HG03196 (cell line): ENCODE data around the gene SLC30A2.
A peak's percentile ranks its signal among the peaks of the same experiment; 100 is the strongest.

Experiments
- ATAC-seq: cut with Tn5 transposase; IDR thresholded peaks from one replicate; pipeline ENCODE4 v1.9.1; 2021; ENCODE audit not compliant: unreplicated experiment

The SLC30A2 gene

DNA sequence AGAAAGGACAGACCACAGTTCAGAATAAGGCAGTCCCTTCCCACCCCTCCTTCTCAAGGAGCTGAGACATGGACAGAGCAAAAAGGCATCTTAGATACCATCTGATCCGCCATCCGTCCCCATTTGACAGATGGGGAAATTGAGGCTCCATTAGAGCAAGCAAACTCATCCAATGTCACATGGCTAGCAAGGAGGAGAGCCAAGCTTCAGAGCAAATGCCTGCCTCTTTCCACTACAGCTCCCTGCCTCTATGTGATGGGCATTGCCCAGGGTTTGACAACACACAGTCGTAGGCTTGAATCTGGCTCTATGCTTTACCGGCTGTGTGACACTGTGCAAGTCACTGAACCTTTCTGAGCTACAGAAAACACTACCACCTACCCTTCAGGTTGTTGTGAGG is 3.9 kb downstream of the SLC30A2 start:
- no peak for ATAC-seq

DNA sequence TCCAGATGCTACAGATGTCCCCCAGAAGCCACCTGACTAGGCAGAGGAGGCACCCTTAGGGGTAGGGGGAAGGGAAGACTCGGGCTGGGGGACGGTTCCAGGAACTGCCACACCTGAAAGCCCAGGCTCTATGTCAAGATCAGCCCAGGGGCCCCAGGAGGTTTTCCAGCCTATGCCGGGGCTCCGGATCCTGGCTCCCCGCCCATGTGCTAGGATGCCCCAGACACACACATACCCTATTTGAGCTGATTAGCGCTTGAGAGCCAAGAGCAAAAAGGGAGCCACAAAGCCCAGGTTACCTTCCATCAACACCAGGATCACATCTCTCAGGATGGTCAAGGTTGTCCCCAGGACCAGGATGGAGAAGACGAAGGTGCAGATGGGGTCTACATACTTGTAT is 4.5 kb downstream of the SLC30A2 start:
- ATAC-seq, result no peak

DNA sequence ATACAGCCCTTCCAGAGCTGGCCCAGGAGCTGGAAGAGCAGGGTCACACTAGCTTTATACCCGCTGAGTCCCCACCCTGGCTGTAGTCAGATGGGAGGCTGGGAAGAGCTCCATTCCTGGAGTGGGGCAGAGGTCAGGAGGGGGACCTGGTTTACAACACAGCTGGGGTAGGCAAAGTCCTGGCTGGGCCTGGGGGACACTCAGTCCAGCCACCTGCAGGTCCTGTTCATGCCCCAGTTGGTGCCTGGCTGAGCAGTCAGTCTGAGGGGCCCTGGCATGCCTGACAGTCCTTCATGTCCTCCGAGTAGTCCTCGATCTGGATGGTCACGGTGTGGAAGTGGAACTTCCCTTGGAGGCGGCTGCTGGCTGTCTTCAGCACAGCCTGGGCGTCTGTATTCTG is 7.0 kb downstream of the SLC30A2 start:
- ATAC-seq, result no peak

DNA sequence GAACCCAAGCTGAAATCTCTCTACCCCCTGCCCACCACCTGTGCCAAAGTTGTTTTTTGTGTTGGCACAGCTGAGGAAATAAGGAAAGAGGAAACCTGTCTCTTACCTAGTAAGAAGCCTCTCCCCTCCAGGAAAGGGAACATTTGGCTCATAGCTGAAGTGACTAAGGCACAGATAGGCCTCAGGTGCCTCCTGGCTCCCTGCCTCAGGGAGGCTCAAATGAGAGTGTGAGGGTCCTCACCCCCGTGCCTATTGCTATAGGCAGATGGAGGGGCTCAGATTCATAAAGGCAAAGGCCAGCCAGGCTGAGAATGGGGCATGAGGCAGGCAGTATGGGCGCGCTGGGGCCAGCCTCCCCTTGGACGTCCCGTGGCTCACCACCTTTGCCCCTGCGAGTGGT is 7.4 kb downstream of the SLC30A2 start:
- no peak for ATAC-seq

DNA sequence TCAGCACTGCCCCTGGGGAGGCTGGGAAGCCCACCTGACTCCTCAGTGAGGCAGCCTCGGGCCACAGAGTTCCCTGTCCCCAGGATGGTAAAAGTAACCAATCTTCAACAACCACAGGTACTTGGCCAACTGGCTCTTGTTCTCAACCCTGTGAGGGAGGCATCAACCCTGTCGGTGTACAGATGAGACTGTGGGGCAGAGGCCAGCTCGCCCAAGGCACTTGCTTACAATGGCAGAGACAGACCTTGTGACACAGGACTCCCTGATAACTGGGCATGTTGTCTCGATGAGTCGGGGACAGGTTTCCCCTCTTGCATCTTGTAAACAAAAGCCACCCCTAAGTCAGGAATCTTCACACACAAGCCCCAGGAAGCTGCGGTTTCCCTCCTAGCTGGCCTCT is 8.0 kb downstream of the SLC30A2 start:
- no peak for ATAC-seq

DNA sequence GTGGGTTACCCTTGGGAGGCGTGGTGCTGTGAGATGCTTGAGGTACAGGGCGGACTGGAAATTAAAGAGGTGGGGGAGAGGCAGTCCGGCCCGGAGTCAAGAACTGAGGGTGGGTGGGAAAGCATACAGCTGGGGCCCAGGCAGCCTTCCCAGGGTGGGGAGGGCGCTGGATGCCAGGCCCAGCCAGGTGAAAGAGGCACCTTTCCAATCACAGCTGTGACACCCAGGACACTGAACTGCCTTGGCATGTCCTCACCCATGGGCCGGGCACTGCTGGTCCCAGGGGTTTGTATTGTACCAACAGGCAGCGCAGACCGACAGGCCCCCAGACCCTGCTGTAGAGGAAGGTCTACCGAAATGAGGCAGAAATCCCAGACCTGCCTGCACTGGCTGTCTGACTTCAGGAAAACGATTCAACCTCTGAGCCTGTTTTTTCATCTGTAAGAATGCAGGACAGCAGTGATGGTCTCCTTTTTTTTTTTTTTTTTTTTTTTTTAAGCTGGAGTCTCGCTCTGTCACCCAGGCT is 9.1 kb downstream of the SLC30A2 start:
- no peak for ATAC-seq

DNA sequence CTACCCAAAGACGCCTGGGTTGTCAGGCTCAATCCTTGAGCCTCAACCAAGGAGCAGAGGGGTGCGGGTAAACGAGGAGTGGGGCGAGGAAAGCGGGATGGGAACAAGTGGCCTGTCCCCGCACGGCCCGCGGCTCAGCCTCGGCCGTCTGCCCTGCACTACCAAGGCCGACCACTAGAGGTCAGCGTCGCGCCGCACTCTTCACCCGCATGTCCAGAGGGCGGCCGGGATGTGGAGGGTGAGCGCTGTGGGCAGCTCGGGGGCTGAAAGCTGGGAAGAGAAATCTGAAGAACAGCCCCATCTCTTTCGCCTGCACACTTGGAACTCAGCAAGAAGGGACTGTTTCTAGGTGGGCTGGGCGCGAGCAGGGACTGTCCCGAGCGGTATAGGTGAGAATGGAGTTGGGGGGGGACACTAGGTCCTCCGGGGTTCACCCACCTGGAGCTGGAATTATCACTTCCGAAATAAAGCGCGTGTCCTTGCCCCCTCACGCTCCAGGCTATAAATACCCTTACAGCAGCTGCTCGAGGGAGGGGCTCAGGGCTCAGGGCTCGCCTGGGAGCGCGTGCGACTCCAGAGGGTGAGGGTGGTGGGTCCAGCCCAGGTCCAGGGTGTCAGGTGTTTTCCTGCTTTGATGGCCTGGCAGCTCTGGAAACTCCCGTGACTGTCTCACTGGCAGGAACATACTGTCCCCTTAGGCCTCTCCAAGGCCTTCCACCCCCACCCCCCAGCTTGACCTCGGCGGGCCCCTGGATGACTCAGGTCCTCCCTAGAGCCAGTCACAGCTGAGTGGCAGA is 9.8 kb downstream of the SLC30A2 start:
- peak; percentile 72 for ATAC-seq

DNA sequence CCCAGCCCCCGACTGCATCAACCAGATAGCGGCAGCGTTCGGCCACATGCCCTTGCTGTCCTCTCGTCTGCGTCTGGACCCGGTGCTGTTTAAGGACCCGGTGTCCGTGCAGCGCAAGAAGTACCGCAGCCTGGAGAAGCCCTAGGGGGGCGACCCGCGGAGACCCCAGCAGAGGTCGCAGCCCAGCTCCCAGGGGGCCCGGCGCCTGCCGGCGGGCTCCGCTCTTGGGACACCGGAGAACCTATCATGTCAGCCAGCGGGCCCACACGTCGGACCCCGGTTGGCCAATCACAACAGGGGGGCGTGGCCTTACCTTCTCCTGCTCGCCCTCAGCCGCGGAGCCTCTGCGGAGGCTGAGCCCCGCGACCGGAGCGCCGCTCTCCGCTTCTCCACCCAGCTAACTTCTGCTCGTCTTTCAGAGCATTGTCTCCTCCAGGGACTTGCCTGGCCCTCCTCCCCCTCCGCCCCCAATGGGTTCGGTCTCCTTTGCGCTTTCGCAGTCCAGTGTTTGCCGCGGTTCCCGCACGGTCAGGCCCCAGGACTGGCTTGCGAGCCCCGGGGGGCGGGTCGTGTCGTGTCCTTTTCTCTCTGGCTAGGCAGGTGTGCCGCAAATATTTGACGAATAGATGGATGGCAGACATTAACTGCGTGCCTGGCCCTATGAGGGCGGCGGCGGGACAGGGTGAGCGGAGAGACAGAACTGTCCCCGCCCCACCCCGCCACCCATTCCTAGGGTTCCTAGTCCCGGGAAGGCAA is 10.5 kb downstream of the SLC30A2 start:
- peak; percentile 74 for ATAC-seq

DNA sequence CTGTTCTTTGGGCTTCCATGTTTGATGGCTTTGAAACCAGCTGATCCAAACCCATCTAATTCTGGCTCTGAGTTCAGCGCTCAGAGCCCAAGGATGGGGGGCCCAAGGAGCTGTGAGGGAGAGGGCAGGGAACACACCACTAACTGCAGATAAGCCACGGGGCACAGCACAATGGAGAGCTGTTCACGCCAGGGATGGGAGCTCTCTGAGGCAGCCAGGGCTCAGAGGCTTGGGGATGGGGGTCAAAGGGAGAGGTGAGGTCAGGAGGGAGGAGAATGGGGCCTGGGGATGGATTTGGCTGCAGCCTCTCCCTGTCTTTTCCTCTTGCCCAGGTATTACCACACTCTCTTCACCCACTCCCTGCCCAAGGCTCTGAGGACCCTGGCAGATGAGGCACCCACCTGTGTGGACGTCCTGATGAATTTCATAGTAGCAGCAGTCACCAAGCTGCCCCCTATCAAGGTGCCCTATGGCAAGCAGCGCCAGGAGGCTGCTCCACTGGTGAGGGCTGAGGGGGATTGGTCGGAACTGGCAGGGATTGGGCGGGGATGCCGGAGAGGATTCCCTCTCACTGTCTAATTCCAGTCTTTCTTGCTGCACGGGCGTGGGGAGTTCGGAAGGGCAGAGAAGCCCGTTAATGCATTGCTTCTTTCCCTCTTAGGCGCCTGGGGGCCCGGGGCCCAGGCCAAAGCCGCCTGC is 11.3 kb downstream of the SLC30A2 start:
- ATAC-seq, result no peak

DNA sequence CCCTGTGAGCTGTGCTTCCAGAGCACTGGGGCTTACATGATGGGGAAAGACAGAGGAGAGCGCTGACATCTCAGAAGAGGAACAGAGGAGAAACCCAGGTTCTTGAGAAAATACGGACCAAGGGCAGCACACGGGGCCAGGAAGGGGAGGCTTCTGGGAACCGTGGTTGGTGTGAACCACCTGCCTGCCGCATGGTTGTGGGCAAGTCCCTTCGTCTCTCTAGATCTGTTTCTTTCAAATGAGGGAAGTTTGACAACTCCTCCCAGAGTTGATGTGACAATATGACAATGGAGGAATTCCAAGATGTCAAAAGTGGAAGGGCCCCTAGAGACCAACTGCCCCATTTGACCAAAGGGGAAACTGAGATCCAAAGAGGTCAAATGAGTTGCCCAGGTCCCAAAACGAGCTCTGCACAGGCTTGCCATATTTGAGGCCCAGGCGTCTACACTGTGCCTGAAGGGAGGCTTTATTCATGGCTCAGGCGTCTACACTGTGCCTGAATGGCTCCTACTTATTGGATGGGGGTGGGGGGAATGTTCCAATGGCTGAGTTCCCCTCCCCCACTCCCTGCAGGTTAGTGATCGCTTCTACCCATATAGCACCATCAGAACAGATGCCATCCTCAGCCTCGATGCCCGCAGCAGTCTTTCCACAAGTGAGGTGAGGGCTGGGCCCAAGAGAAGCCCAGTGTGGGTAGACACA is 13.1 kb downstream of the SLC30A2 start:
- ATAC-seq, result no peak

DNA sequence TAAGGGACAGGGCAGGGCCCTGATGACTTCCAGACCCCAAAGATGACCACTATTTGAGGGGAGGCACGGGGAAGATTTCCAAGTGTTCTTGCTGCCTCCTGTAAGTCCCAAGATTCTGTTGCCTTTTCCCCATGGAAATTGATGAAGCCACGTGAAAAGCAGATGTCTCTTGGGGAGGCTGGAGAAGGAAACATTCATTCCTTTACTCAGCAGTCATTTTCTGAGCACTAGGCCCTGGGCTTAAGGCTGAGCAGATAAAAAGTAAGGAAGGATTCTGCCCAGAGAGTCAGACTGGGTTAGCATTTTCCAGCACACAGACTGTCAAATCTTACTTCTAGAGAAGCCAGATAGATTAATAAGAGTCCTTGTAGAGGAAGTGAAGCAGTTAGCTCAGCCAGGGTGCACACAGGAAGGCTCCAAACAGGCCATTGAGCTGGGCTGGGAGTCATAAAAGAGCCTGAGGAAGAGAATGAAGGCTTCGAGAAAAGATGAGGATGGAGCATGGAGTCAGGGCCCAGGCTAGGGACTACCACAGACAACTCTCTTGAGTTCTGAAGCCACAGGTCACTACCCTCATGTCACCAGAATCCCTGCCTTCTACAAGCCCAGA is 14.2 kb downstream of the SLC30A2 start:
- ATAC-seq, result no peak

DNA sequence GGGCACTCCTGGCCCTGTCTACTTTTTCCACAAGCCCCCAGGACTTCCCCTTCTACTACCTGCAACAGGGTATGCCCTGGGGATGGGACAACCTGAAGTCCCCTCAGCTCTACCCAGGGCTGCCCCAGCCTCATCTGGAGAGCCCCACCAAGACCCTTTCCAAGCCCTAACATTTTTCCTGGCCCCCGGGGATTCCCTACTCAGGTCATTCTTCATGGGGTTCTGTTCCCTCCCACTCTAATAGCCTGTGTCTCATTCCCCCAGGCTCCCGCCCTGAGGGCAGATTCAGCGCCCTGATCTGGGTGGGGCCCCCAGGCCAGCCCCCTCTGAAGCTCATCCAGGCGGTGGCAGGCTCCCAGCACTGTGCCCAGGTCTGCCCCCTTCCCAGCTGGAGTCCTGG is 14.7 kb downstream of the SLC30A2 start:
- no peak for ATAC-seq

DNA sequence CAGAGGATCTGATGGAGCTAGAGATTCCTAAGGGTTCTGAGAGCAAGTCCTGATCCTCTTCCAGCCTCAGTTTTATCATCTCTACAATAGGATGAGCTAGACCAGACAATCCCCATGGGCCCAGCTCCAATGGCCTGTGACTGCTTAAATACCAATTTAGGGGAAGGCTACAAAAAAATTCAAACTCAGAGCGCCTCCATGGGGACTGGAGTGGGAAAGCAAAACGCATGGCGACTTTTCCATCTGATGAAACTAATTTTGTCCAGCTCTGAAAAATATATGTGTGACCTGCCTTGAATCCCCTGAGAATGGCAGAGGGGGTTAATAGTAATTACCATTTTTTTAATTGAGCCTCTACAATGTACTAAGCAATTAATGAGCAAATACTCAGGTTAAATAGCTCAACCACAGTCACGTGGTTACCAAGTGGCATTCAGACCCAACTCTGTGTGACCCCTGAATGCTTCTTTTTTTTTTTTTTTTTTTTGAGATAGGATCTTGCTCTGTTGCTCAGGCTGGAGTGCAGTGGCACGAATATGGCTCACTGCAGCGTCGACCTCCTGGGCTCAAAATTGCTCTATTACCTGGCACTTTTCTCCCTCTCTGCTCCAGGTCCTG is 15.9 kb downstream of the SLC30A2 start:
- no peak for ATAC-seq

DNA sequence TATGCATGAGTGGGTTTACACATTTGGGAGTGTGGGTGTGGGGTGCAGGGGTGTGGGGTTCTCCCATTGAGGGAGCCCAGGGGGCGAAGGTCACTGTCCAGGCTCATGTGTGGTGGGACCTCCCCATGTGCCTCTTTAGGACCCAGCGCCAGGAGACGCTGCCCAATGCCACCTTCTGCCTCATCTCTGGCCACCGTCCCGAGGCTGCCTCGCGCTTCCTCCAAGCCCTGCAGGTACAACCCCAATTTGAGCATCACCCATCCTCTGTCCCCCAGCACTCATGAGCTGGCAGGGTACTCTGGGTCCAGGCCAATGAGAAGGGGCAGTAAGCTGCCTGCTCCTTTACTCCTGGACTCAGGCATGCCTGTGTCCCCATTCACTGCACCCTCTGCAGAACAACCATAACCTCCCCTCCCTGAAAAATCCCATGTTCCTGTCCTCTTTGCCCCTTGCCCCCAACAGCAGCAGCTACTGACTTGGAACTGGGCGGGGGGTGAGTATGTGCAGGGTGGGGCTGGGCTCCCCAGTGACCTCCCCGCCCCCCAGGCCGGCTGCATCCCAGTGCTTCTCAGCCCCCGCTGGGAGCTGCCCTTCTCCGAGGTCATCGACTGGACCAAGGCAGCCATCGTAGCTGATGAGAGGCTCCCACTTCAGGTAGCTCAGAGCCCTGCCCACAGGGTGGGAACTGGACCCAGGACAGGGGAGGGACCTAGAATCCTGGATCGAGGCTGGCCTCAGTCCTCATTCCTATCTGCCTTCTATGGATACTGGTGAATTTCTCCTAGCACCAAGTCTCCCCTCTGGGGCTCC is 16.7 kb downstream of the SLC30A2 start:
- no peak for ATAC-seq

DNA sequence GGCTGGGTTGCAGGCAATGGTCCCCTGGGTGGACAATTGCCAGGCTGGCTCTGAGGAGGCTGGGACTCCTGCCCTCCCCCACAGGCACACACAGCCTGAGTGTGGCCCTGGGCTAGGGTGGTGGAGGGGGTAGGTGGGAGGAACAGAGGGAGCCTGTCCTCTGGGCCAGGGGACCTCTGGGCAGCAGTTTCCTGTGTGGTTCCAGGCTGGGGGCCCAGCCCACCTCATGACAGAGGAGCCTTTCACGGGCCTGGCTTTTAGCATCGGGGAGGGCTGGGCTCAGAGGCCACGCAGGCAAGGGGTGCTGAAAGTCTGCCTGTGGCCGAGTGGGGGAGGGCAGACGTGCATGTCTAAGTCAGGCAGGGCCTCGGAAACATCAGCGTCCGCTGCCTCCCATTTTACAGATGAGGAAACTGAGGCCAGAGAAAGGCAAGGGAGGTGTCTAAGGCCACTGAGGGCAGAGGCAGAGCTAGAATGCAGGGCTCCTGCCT is 17.4 kb downstream of the SLC30A2 start:
- ATAC-seq, result no peak

DNA sequence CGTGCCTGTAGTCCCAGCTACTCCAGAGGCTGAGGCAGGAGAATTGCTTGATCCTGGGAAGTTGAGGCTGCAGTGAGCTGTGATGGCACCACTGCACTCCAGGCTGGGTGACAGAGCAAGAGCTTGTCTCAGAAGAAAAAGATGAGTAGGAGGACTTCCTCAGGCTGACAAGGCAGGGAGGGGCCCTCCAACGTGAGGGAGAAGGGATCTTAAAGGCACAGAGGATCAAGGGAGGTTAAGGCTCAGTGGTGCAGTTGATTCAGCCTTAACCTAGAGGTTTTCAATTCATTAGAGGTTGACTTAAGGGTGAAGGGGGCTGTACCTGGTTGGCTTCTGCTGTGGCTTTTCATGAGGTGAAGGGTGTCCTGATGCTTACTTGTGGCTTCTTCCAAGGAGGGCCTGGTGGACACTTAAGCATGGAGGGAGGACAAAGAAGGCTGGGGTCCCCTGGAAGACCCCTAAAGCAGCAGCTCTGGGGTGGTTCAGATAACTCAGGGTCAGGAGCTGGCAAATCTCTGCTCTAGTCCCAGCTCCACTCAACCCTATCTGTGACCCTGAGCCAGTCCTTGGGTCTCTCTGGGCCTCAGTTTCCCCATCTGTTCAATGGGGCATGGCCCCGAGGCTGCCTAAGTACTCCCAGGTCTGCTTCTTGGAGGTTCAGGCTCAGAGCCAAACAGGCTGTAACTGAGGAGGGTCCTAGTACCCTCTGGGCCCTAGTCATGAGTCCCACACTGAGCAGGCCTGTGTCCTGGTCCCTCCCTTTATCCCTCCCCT is 18.0 kb downstream of the SLC30A2 start:
- no peak for ATAC-seq

DNA sequence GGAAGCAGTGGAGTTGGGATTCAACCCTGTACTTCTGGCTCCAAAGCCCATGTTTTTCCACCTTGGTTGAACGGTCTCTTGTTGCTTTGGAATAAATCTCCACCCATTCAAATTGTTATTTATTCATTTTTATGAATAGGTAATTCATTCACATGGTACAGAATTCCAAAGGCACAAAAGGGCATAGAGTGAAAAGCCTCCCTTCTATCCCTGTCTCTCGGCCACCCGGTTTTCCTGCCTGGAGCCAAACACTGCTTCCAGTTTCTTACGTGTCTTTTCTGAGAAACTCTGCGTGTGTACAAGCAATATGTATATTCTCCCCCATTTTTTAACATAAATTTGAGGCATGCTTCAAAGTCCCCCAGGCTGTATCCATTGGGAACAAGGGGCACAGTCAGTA is 20.4 kb downstream of the SLC30A2 start:
- ATAC-seq, result no peak

DNA sequence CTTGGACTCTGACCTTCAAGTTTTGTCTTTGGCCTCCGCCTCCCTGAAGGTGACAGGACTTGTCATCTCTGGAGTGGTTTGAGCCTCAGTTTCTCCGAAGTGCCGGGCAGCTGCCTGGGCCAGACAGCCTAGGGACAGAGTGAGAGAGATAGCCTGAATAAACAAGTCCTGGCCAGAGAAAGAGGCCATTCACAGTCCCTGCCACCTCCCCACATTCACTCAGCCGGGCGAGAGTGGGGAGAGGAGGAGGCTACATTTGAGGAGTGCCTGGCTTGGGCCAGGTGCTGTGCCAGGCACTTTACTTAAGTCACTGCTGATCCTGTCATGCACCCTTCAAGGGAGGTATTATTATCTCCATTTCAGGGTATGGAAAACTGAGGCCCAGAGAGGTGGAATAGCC is 20.9 kb downstream of the SLC30A2 start:
- no peak for ATAC-seq
